NCI-H82 treated with DMSO at 0.1 percent for 48 hours (cell line): Measurements from ENCODE around the gene MLN.

Source experiments
- DNase-seq: peaks from one replicate; lab custom pipeline; 2025; ENCODE audit not compliant: unreplicated experiment; lab: John Stamatoyannopoulos, UW

Gene MLN

GRCh38 chr6:33756211-33756954, 47.4 kb downstream of the MLN start:
- DNase-seq, result no peak

- no peak for DNase-seq
Measured at GRCh38 chr6:33755070-33755869, 48.5 kb downstream of the MLN start.

GRCh38 chr6:33754222-33754621, 49.6 kb downstream of the MLN start:
- no peak for DNase-seq

DNA sequence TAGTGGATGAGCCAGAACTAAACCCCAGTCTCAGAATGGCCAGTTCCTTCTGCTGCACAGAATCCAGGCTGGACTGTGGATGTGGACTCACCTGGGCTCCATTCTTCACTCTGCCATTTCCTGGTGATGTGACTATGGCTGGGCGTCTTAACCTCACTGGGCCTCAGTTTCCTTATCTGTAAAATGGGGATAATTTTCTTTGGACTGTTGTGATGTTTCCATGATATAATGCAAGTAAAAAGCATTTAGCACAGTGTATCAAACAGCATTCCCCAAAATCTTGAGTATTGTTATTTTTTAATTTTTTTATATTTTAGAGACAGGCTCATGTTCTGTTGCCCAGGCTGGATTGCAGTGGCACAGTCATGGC, 51.2 kb downstream of the MLN start:
- no peak for DNase-seq

DNA sequence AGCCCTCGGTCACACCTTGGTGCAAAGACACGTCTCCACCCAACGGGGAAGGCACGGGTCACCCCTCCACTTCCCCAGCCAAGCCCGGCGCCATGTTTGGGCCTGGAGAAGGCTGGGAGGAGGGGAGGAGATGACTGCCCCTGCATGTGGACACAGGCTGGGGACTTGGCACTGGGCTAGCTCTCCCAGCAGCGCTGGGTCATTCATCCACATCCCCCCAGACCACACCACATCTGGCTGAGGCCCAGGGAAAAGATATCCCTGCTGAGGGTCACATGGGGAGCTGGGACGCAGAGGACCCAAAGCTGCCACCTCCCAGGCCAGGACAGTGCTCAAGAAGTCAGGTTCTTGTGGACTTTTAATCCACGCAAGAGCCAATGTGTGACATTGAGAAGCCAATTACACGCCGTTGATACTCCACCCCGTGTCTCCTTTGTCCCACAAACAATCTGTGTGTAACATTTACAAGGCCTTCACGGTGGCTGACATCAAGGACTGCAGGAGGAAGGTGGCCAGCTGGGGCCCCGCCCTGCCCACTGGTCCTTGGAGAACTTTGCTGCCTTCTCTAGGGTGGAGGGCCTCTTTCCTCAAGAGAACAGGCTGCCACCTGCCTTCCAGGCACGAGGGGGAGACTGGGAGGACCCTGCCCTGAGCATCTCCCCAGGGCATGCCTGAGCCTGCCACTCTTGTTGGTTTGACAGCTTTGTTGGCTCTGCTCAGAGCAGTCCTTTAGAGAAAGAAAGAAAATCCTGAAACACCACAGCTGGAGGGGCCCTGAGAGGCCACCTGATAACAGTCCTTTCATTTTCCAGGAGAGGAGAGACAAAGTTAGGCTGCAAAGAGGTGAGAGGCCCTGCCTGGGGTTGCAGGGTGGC, 51.8 kb downstream of the MLN start:
- no peak for DNase-seq

DNA sequence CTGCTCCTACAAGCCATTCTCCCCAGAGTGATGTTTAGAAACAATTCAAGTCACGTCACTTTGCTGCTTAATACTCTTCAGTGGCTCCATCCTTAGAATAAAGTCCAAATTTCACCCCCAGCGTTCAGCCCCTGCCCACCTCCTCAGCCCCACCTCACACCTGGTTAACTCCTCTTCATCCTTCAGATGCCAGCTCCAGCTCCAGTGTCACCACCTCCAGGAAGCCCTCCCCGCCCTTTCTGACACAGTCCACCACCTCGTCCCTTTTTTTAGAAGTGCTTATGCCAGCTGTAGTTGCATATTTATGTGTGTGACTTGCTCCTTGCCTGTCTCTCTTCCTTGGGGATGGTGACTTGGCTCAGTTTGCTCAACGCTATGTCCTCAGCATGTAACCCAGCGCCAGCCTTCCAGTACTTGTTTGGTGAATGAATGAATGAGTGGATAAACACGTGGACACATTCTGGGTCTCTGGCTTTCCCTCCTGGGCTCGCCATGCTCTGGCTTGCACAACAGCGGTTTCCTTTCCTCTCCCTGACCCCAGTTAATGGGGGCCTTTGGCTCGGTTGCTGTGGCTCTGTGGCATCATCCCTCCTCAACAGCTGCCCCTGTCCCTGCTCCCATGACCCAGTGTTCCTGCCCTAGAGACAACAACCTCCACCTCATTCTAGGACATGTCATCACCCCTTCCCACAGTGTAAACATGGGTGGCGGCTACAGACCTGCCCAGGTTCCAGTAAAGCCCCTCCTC, 53.4 kb downstream of the MLN start:
- no peak for DNase-seq

GRCh38 chr6:33749401-33749800, 54.4 kb downstream of the MLN start:
- DNase-seq, result no peak

DNA sequence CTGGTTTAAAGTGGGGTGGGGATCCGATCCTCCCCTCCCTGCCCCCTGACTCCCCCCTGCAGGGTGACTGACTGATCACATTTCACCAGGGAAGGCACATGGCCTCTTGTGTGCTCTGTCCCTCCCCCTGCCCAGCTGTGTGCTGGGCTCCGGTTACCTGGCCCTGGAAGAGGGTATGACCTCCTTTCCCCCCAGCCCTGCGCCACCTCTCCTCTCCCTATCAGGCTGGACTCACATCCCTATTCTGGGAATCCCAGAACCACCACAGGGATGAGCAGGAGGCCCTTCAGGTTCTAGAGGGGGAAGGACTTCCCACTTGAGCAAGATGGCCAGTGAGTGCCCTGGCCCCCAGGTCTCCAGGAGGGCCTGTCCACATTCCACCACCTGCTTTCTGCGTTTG, 55.0 kb downstream of the MLN start:
- no peak for DNase-seq

DNA sequence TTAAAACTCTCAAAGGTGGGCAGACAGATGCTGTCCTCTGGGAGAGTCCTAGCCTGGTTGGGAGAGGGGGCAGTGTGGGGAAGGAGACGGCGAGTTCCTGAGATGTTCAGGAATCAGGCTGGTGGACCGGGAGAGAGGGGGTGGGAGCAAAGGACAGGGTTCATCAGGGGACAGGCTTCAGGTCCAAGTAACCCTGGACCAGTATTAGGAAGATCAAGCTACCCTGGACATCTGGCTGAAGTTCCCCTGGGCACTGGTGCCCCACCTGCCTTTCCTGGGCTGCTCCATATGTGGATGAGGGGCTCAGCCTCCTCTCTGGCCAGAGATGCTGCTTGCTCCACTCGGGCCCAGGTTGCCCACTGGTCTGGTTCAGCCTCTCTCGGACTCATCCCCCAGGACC, 56.0 kb downstream of the MLN start:
- no peak for DNase-seq

GRCh38 chr6:33746651-33747100, 57.1 kb downstream of the MLN start, which contains the start of gene IP6K3:
IP6K3 (minus strand) TSS chr6:33746905; CDS start chr6:33735476, 11,429 bp downstream.
- DNase-seq, result no peak

GRCh38 chr6:33746036-33746600, 57.7 kb downstream of the MLN start:
- peak; percentile 68 for DNase-seq

GRCh38 chr6:33745548-33745947, 58.3 kb downstream of the MLN start:
- DNase-seq, result no peak

GRCh38 chr6:33744895-33745546, 58.8 kb downstream of the MLN start:
- no peak for DNase-seq
